ENCODE data around the gene GBA2.

DNA sequence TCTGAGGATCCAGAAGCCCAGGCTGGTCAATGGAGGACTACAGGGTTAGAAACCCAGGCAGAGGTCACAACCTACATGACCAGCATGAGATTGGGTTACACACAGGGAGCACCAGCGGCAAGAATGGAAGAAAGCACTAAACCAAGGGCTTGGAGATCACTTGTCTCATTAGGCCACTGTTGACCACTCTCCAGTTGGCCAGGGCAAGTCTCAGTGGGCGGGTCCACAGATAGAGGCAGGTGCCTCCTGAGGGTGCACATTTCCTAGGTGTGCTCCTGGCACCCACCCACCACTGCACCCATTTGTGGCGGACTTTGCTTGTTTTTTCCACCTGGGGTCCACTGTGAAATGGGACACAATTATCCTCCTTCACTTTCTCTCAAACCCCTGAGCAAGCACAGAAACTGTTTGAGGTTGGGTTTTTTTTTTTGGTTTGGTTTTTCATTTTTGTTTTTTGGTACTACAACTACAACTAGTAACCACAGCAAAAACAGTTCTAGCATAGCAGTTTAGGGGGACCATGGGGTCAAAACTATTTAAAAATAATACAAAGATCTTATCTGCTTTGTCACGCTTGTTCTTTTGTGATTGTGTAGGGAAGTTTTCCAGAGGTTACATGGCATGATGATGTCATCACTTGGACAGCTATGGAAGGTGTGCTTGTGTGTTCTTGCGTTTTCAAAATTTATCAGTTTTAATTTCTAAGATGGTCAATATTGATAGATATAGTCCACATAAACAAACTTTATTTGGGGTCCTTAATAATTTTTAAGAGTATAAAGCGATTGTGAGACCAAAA is 48.5 kb upstream of the GBA2 start:
- TF ChIP-seq, protein P1, sequence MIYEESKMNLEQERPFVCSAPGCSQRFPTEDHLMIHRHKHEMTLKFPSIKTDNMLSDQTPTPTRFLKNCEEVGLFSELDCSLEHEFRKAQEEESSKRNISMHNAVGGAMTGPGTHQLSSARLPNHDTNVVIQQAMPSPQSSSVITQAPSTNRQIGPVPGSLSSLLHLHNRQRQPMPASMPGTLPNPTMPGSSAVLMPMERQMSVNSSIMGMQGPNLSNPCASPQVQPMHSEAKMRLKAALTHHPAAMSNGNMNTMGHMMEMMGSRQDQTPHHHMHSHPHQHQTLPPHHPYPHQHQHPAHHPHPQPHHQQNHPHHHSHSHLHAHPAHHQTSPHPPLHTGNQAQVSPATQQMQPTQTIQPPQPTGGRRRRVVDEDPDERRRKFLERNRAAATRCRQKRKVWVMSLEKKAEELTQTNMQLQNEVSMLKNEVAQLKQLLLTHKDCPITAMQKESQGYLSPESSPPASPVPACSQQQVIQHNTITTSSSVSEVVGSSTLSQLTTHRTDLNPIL (CRISPR knock-in tag; IDR thresholded peaks at IDR 0.05; ENCODE audit: low read depth), result no peak
- TF ChIP-seq CSDC2 (CRISPR knock-in tag; IDR thresholded peaks at IDR 0.05) (no peak), OSR1 (CRISPR knock-in tag; IDR thresholded peaks at IDR 0.05) (no peak), TCF4 (CRISPR knock-in tag; IDR thresholded peaks at IDR 0.05; ENCODE audit: borderline replicate concordance) (no peak), ZNF565 (CRISPR knock-in tag; conservative IDR thresholded peaks at IDR 0.05; ENCODE audit: low read depth) (no peak)
